RKO (cell line): ENCODE measurements around the gene GPSM1.
"Not testable (repeated sequence)": the region's sequence is repeated elsewhere in the genome, so short reads cannot be mapped to it uniquely, and the experiment has no call there.

Experiments used
- DNase-seq: peaks from one replicate; pipeline ENCODE4 v3.0.0-alpha.2; 2016; ENCODE audit warnings: low spot score

GPSM1 gene

GRCh38 chr9:136397643-136398042 lies 70.3 kb downstream of the GPSM1 start:
- DNase-seq: no peak

- DNase-seq: no peak
These were observed 70.9 kb downstream of the GPSM1 start for GRCh38 chr9:136398286-136398685.

GRCh38 chr9:136399176-136400037 lies 72.1 kb downstream of the GPSM1 start:
- peak; percentile 66 for DNase-seq

GRCh38 chr9:136400038-136400834 lies 72.9 kb downstream of the GPSM1 start, which contains the start of gene SNAPC4:
Gene SNAPC4, minus strand, starts transcription at chr9:136400170. Its CDS starts 1,742 bp downstream, at chr9:136398428.
- DNase-seq: peak; percentile 95

- no peak for DNase-seq
These were observed 74.0 kb downstream of the GPSM1 start for GRCh38 chr9:136401173-136401922.

GRCh38 chr9:136402067-136402466 lies 74.7 kb downstream of the GPSM1 start:
- no peak for DNase-seq

GRCh38 chr9:136403538-136403914 lies 76.2 kb downstream of the GPSM1 start:
- DNase-seq: no peak

GRCh38 chr9:136403915-136404800 lies 76.8 kb downstream of the GPSM1 start:
- DNase-seq: no peak

GRCh38 chr9:136404801-136405136 lies 77.4 kb downstream of the GPSM1 start:
- DNase-seq: no peak

GRCh38 chr9:136405481-136405880 lies 78.1 kb downstream of the GPSM1 start:
- no peak for DNase-seq

- not testable (repeated sequence) for DNase-seq
These were observed 78.6 kb downstream of the GPSM1 start for GRCh38 chr9:136405904-136406303.

GRCh38 chr9:136407061-136407460 lies 79.7 kb downstream of the GPSM1 start:
- DNase-seq: not testable (repeated sequence)

- no peak for DNase-seq
These were observed 80.6 kb downstream of the GPSM1 start for GRCh38 chr9:136407911-136408310.
